HTERT RPE-1 (cell line): Measurements from ENCODE around the gene PARVB.

Experiments
- in situ Hi-C: fragments of 300-500 bp; cut with MboI; formaldehyde crosslinking; loops from 4 replicates; pipeline ENCODE4 v1.14.3; 2020; ENCODE audit warnings: low sequenced_read_pairs

PARVB gene

DNA sequence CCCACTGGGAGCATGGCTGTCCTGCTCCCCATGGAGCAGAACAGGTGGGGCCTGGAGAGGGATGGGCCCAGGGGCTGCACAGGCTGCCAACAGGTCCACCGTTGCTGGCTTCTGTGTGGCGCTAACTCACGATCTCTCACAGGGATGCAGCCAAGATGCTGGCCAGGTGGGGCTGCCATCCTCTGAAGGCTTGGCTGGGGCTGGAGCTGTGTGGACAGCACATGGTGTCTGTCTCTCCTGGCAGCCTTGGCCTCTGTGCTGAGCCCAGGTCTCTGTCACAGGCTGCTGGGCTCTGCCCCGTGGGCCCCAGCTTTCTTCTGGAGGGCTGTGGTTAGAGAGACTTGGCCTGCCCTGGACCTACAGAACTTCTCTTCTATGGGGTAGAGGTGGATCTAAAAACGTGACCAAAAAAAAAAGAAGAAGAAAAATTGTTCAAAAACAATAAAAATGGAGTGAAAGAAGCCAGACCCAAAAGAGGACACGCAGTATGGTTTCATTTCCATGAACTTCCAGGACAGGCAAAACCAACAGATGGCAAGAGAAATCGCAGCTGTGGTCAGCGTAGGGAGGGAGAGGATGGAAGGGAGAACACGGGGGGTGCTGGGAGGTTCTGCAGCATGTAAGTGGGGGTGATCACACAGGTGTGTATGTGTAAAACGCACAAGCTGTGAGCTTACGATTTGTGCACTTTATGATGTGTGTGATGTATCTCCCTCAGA is 168.9 kb downstream of the PARVB start:
- in situ Hi-C loops = no loop called here

DNA sequence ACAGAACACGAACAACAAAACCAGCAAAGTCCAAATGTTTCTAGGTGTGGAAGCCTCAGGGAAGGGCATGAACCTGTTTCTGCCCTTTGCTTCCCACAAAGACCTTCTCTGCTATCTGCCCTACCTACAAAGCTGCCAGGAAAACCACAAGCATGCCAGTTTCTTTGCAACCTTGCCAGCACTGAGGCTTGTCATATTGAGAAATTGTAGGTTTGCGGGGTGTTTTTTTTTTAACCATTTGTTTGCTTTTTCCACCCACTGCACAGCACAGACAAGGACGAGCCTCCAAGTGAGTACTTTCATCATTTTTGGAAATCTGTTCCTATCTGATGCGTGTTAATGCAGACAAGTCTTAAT is 169.4 kb downstream of the PARVB start:
- in situ Hi-C loops = no loop called here

DNA sequence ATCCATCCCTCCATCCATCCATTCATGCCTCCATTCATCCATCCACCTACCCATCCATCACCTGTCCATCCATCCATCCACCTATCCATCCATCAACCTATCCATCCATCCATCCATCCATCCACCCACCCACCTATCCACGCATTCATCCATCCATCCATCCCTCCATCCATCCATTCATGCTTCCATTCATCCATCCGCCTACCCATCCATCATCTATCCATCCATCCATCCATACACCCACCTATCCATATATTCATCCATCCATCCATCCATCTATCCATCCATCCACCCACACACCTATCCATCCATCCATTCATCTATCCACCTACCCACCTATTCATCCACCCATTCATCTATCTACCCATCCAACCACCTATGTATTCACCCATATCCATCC is 170.5 kb downstream of the PARVB start:
- in situ Hi-C loops = no loop called here

DNA sequence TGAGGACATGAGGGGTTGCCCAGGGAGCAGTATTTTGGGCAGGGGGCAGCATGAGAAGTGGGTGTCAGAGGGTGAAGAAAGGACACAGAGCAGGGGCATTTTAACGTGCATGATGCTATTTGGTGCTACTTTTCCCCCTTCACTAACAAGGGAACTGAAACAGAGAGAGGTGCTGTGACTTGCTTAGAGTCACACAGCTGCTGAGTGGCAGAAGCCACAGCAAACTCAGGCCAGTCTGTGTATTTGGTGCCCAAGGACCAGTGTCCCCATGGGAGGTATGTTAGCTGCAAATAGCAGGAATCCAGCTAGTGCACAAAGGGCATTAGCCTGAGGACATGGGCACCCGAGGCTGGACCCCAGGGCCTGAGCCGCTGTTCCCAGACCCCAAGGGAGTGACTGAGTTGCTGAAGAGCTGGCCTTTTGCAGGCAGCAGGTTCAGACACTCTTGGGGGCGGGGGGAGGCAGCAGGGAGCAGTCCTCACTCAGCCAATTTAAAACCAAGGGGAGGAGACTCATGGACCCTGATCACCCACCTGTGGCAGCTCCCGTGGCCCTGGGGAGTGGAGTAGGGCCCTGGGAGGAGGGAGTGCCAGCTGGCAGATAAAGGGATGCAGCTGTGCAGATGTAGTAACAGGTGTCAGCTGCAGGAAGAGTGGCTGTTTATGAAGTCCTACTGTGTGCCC is 171.2 kb downstream of the PARVB start:
- in situ Hi-C loops = no loop called here

DNA sequence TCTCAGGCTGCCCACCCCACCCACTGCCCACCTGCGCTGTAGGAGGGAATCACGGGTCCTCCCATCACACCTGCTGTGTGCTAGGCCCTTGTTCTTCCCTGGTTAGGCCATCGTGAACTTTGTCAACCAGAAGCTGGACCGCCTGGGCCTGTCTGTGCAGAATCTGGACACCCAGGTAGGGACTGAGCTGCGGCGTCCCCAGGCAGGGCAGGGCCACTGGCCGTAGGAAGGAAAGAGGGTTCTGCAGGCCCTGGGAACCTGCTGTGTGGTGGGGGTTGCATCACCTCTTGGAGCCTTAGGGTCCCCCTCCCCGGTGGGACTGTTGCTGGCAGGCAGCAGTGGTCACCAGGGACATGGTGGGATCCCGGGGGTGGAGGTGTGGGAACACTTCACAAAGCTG is 172.1 kb downstream of the PARVB start:
- in situ Hi-C loops = no loop called here

DNA sequence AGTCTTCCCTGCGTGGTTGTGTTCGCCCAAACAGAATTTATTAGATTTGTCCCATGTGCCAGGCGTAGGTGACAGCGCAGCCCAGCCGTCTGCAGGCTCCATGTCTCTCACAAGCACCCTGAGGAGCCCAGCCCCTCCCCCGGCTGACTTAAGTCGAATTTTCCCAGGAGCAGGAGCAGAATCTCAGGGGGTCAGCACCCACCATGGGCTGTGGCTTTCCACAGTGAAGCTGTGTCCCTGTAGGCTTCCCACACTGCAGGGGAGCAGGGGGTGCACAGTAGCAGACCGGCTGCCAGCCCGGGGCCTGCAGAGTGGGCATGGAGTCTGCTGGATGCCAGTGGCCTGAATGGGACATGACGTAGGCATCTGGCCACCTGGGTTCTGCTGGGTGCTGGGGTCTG is 172.6 kb downstream of the PARVB start:
- in situ Hi-C loops = no loop called here

DNA sequence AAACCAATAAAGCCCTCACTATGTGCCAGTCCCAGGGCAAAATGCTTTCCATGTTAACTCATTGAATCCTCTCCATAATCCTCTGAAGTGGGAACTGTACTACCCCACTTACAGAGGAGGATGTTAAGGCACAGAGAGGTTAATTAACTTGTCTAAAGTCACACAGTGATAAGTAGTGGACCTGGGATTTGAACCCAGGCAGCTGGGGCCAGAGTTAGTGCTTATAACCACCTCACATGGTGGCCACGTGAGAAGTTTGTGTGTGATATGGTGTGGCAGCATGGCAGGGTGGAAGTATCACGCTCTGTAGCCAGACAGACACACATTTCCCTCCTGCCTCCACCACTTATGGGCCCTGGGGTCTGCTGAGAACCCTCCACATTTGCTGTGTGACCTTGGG is 173.2 kb downstream of the PARVB start:
- in situ Hi-C loops = no loop called here

DNA sequence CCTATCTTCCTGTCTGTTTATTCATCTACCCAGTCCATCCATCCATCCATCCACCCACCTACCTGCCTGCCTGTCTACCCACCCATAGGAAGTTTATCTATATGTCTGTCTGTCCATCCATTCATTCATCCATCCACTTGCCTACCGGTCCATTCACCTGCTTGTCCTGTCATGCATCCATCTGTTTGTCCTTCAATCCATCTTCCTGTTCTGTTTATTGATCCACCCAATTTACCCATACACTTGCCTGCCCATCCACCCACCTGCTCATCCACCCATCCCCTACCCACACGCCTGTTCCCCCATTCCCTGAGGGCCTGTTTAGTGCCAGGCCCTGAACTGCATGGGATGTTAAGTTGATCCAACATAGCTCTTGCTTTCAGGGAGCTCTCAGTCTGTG is 175.1 kb downstream of the PARVB start:
- in situ Hi-C loops = no loop called here

DNA sequence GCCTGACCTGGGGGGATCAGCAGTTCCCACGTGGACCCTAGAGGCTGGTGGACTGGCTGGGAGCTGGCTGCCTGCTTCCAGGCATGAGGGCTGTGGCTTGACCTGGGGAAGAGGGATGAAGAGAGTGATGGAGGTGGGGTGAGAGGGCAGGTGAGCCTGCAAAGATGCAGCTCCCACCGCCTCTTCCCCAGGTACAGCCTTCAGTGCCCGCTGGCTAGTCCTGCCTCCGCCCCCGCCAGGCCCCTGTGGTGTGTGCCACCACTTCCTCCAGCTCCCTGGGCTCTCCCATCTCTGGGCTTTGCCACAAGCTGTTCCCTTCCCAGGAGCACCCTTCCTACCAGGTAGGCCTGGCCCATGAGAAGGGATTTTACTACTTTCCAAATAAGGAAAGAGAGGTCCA is 175.8 kb downstream of the PARVB start:
- in situ Hi-C loops = no loop called here

DNA sequence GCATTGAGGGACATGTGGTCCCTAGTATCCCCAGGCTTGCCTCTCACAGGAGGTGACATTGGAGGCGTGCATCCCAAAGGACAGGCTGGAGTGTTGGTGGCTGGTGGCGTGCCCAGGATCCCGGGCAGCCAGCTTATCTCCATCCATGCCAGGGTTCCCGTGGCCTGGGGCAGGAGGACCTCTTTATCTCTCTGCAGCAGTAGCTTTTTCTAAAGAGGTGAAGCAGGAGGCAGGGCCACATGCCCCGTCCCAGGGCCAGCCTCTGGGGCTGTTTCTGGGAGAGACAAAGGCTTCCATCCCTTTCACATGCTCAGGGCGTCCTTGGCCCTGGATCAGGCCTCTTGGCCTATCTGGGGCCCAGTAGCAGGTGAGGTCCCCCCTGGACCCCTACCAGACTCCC is 176.3 kb downstream of the PARVB start:
- in situ Hi-C loops = no loop called here

DNA sequence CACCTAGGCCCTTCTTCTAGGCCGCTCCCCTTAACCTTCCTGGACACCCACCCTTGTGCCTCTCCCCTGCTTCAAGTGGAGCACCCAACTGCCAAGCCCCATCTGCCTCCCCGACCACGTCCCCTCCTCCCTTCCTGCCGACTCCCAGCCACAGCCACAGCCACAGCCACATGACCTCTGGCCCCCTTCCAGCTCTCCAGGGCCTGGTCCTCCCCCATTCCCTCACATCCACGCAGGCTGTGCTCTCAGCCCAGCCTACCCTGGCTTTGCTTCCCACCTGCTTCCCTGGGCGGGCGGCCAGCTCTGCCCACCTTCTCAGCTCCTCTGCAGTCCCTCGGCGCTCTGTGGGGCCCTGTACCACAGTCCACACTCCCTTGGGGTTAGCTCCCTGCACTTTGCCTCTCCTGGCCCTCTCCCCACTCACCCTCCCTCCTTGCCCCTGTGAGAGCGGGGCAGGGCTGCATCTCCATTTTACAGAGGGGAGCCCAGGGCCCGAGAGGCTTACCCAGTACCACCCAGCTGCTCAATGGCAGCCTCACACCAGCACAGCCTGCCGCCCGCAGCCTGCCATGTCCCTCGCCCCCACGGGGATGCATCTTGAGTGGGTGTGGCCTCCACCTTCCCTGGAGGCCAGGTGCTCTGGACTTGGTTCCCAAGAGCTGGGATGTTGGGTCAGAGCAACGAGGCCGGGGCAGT is 176.9 kb downstream of the PARVB start:
- in situ Hi-C loops = no loop called here

DNA sequence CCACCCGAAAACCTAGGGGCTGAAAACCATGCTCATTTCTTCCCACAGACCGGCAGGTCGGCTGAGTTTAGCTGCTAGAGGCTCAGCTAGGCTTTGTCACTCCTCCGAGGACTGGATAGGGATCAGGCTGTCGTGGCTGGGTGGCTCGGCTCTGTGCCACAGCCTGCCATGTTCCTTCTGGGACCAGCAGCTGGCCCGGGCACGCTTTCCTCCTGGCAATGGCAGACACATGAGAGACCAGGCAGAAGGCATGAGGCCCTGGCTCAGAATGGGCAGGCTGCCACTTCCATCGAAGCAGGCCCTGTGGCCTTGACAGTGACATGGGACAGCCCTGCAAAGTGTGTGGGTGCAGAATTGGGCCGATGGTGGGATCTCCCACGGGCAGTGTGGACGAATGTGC is 177.6 kb downstream of the PARVB start:
- in situ Hi-C loops = no loop called here

DNA sequence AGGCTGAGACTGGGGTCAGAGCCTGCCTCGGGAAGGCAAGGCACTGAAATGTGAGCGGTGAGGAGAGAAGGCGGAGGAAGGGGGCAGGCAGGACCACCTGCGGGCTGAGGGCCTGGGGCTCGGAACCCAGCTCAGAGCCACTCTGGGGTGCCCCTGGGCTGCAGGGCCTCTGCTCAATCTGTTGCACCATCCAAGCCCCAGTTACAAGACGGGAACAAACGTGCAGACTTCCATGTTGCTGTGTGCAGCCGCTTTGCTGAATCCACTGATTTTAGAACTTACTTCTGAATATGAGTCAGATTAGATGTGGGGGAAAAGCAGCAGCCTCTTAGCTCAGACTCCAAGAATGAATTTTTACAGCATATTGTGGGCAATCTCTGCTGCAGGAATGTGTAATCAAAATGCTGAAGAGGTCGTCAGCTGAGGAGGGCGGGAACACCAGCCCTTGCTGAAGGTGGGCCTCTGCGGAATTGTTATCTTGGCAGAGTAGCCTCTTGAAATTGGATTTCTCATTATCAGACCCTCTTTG is 178.2 kb downstream of the PARVB start:
- in situ Hi-C loops = no loop called here

DNA sequence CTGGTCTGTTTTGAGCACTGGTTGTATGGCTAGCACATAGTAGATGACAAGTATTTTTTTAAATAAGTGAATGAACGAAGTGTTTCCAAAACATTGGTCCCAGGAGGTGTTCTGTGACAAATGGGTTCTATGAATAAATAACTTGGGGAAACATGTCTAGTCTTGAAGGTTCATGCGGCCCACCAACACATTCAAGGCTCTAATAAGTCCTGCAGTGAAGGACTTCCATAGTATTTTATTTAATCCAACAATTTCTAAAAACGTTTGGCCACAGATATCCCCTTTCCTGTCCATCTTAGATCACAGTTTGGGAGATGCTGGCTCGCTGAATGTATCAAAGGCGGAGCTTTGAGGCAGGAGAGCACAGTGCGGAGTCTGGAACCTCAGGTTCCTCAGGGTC is 179.1 kb downstream of the PARVB start:
- in situ Hi-C loops = no loop called here

DNA sequence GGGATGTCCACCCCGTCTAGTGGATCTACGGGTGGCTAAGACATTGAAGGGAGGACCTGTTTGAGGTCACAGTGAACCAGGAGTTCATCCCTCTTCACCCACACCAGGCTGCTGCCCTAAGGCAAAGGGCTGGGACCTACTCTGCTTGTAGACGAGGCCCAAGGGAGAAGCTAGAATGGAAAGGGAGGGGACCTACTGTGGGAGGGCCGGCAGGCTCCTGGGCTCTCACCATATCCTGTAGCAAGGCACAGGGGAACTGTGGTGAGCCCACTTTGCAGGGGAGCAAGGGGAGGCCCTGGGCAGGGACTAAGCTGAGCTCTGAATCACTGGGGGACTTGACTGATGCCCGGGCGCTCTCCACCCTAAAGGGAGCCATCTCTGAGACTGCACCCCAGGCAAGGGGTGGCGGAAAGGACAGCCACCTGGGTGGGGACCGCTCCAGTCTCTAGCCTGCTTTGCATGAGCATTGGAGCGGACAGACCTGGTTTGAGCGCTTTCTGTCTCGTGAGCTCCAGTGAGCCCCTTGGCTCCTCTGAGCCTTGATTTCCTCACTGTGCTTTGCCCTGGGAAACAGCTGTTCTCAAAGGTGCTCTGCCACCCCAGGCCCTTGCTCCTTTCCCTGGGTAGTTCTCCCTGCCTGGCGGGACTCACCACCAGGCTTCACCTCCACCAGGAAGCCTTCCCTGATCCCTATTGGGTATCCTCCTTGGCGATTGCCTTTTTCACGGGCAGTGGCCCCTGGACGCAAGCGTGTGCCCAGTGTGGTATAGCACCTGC is 180.8 kb downstream of the PARVB start:
- in situ Hi-C loops = no loop called here

DNA sequence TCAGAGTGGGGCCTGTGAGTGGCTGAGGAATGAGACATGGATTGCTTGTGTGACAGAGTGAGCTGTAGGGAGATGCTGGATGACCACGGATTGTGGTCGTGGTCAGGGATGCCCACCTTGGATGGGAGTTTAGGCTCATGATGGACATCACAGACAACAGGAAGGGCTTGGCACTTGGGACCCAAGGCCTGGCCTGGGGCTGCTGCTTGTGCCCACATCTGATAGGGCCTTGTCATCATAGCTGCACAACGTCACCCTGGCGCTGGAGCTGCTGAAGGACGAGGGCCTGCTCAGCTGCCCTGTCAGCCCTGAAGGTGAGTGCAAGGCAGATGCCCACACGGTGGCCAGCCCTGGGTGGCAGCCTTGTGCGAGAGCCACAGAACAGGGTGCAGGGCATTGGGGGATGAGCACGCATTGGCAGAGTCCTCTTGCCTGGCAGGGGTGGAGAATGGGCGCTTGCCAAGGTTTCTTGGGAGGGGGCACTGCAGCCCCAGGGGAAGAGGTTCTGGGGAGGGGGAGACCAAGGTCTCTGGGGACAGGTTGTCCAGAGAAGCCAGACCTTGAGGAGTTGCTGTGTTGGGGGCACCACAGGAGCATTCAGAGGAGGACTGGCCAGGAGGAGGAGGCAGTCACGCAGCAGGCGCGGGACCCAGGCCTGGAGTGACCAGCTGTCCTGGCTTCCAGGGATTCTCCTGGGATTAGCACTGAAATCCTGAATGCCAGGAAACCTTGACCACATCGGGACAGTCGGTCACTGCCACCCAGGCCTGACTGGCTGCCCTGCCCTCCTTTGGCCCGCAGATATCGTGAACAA is 181.6 kb downstream of the PARVB start:
- in situ Hi-C loops = no loop called here

DNA sequence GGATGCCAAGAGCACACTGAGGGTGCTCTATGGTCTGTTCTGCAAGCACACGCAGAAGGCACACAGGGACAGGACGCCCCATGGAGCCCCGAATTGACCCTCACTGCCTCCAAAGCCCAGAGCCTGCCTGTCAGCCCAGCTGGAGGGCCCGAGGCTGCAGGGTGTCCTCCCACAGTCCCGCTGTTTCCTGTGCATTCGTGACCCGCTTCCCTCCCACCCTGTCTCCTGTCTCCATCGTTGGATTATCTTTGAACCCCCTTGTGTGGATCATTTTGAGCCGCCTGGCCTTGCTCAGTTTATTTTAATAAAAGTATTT is 182.2 kb downstream of the PARVB start:
- in situ Hi-C loops = no loop called here

DNA sequence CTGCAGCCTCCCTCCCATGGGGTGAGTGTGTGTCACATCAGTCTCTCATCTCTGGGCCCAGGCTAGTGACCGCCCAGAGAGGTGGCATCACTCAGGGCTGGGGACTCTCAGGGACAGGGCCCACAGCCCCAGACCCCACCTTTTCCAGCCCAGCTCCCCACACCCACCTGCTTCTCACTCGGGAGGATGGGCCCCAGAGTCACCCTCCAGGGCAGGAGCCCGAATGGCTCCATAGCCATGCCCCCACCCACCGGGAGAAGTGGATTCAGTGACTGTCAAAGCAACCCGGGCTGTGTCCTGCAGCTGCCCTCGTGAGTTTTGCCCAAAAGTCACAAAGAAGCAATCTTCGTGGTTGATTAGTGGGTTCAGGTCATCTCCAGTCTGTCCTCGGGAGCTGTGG is 182.6 kb downstream of the PARVB start:
- in situ Hi-C loops = no loop called here

DNA sequence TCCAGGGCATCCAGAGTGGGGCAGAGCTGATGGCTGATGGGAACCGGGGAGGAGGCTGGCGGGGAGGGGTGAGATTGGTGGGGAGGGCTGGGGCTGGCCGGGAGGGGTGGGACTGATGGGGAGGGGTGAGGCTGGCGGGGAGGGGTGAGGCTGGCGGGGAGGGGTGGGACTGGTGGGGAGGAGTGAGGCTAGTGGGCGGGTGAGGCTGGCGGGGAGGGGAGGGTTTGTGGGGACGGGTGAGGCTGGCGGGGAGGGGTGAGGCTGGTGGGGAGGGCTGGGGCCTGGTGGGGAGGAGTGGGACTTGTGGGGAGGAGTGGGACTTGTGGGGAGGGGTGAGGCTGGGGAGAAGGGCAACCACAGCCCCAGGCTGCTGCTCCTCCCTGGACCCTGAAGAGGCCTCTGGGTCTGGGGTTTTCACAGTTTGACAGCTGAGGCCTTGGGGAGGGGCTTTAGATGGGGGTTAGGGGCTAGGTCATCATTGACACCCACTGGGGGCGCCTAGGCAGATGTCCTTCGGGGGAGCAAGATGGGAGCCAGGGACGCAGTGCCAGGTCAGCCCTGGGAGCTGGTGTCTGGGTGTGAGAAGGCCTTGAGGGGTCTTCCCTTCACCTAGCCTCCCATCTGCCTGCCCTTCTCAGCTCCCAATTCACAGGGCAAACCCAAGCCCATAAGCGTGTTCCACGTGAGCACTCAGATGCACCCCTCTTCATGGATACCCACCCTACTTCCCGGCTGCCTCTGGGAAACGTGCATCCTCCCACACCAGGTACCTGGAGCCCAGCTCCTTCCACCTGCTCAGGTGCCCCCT is 183.3 kb downstream of the PARVB start:
- in situ Hi-C loops = no loop called here

DNA sequence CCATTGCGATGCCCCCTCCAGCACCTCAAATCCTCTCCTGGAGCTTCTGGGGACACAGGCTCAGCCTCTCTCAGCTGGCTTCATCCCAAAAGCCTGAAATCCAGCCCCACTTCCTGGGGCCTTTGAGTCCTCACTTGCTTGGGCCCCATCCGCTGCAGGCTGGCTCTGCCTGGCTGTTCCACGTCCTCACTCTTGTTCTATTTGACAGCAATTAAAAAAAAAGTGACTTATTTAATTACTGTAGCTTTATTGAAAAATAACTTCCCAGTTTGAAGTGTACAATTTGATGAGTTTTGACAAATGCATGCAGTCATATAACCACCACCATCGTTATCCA is 183.8 kb downstream of the PARVB start:
- in situ Hi-C loops = no loop called here
